ENCODE results near the gene MYH11. TPM values are rescaled to one million over a fixed set of nuclear protein-coding genes. Genes with fewer than 3 reads are reported as not detected.
A peak's percentile ranks its signal among the peaks of the same experiment; 100 is the strongest.
"Not testable (repeated sequence)": the region's sequence is repeated elsewhere in the genome, so short reads cannot be mapped to it uniquely, and the experiment has no call there.

Gene MYH11
- polyA plus RNA-seq, 12 donors: 11.2 to 375 (median 16.0) TPM; not detected in 1

- DNase-seq: no peak
Observed at GRCh38 chr16:15676506-15676905, 180.3 kb downstream of the MYH11 start.

- no peak for DNase-seq
Observed at GRCh38 chr16:15674571-15674970, 182.3 kb downstream of the MYH11 start.

- peak; percentile 71 for DNase-seq
Observed at GRCh38 chr16:15672514-15673167, 184.2 kb downstream of the MYH11 start.

GRCh38 chr16:15672127-15672513 lies 184.7 kb downstream of the MYH11 start:
- DNase-seq: not testable (repeated sequence)

GRCh38 chr16:15671530-15672117 lies 185.2 kb downstream of the MYH11 start:
- no peak for DNase-seq

- DNase-seq: no peak
Observed at GRCh38 chr16:15667091-15667742, 189.6 kb downstream of the MYH11 start.

GRCh38 chr16:15665107-15665506 lies 191.7 kb downstream of the MYH11 start:
- DNase-seq: no peak

GRCh38 chr16:15660203-15660601 lies 196.6 kb downstream of the MYH11 start:
- no peak for DNase-seq

GRCh38 chr16:15658556-15658955 lies 198.3 kb downstream of the MYH11 start:
- no peak for DNase-seq

- no peak for DNase-seq
Observed at GRCh38 chr16:15658149-15658548, 198.7 kb downstream of the MYH11 start.

- DNase-seq: not testable (repeated sequence)
Observed at GRCh38 chr16:15655561-15655960, 201.3 kb downstream of the MYH11 start.

GRCh38 chr16:15654591-15654990 lies 202.2 kb downstream of the MYH11 start:
- DNase-seq: no peak

GRCh38 chr16:15653227-15653626 lies 203.6 kb downstream of the MYH11 start:
- DNase-seq: no peak

Other genes with a start within 250 kb of the MYH11 start
- gene MARF1, start 213.9 kb downstream of the MYH11 start, polyA plus RNA-seq (ENCODE audit: insufficient read length in 12 of 12): 10 to 100 TPM in 11 of 12 donors, not detected in 1; 29.0 to 58.9 (median 38.2) TPM
- 10 to 100 TPM in 11 of 12 donors, not detected in 1; 17.2 to 44.3 (median 24.3) TPM for gene NDE1, start 206.8 kb downstream of the MYH11 start, polyA plus RNA-seq (ENCODE audit: insufficient read length in 12 of 12)
- 10 to 100 TPM in 11 of 12 donors, not detected in 1; 12.3 to 33.7 (median 27.6) TPM for gene CEP20, start 31.6 kb upstream of the MYH11 start, polyA plus RNA-seq (ENCODE audit: insufficient read length in 12 of 12)
- gene ABCC1, start 92.6 kb upstream of the MYH11 start, polyA plus RNA-seq (ENCODE audit: insufficient read length in 12 of 12): 10 to 100 TPM in 2 of 12 donors, 1 to 10 TPM in 9, not detected in 1; 4.6 to 15.8 (median 5.1) TPM